Hematopoietic multipotent progenitor cell treated with erythropoietin and hydrocortisone succinate and interleukin-3 and kit ligand, for 17 days (in vitro differentiated cells): ENCODE measurements around the gene FLRT2.

Experiments used
- DNase-seq: peaks from one replicate; pipeline ENCODE4 v3.0.0-alpha.2; 2015; ENCODE audit warnings: low spot score

The FLRT2 gene

GRCh38 chr14:85530626-85531025 lies 682 bp downstream of the FLRT2 start:
- no peak for DNase-seq

- no peak for DNase-seq
These were observed 1.2 kb downstream of the FLRT2 start for GRCh38 chr14:85531141-85531586.

GRCh38 chr14:85531587-85532373 lies 1.8 kb downstream of the FLRT2 start:
- DNase-seq, result no peak

GRCh38 chr14:85532374-85533022 lies 2.6 kb downstream of the FLRT2 start:
- no peak for DNase-seq

- DNase-seq, result no peak
These were observed 3.3 kb downstream of the FLRT2 start for GRCh38 chr14:85533023-85533860.

- no peak for DNase-seq
These were observed 3.9 kb downstream of the FLRT2 start for GRCh38 chr14:85533861-85534291.

GRCh38 chr14:85534458-85535293 lies 4.7 kb downstream of the FLRT2 start:
- DNase-seq, result no peak

GRCh38 chr14:85535321-85535720 lies 5.4 kb downstream of the FLRT2 start:
- DNase-seq, result no peak

GRCh38 chr14:85535991-85536832 lies 6.3 kb downstream of the FLRT2 start:
- DNase-seq, result no peak

GRCh38 chr14:85536833-85537190 lies 6.9 kb downstream of the FLRT2 start:
- DNase-seq, result no peak

- DNase-seq, result no peak
These were observed 7.6 kb downstream of the FLRT2 start for GRCh38 chr14:85537526-85537925.

GRCh38 chr14:85538636-85539035 lies 8.7 kb downstream of the FLRT2 start:
- no peak for DNase-seq

- no peak for DNase-seq
These were observed 9.6 kb downstream of the FLRT2 start for GRCh38 chr14:85539510-85539909.

- DNase-seq, result no peak
These were observed 12.7 kb downstream of the FLRT2 start for GRCh38 chr14:85542623-85543022.

GRCh38 chr14:85545738-85546137 lies 15.8 kb downstream of the FLRT2 start:
- no peak for DNase-seq

- no peak for DNase-seq
These were observed 16.4 kb downstream of the FLRT2 start for GRCh38 chr14:85546390-85546789.

GRCh38 chr14:85549697-85550096 lies 19.8 kb downstream of the FLRT2 start:
- no peak for DNase-seq

GRCh38 chr14:85554106-85554505 lies 24.2 kb downstream of the FLRT2 start:
- no peak for DNase-seq

GRCh38 chr14:85556267-85556666 lies 26.3 kb downstream of the FLRT2 start:
- DNase-seq, result no peak

- DNase-seq, result no peak
These were observed 28.6 kb downstream of the FLRT2 start for GRCh38 chr14:85558505-85558904.

GRCh38 chr14:85562630-85563029 lies 32.7 kb downstream of the FLRT2 start:
- DNase-seq, result no peak
